Measurements from ENCODE around the gene TNFRSF4.
"Not testable (repeated sequence)": the region's sequence is repeated elsewhere in the genome, so short reads cannot be mapped to it uniquely, and the experiment has no call there.

The TNFRSF4 gene

GRCh38 chr1:1199961-1200875 is 13.7 kb downstream of the TNFRSF4 start:
- DNase-seq (no peak), ATAC-seq (replicated peaks) (no peak)
- Mint-ChIP-seq H3K27ac (peak overlapping the region; percentile 88), H3K27me3 (no peaks in the 10 kb centered on the region), H3K36me3 (peaks cover 13 to 14% of the 10 kb centered on the region in 2 donors), H3K4me3 (peak overlapping the region; percentile 70 to 77), H3K9me3 (peaks cover under 1 to 2% of the 10 kb centered on the region in 2 donors), H3K4me1 (peaks cover 23 to 47% of the 10 kb centered on the region in 2 donors)

GRCh38 chr1:1199141-1199960 is 14.6 kb downstream of the TNFRSF4 start:
- peak overlapping the region; percentile 28 to 48 for H3K4me3 Mint-ChIP-seq

GRCh38 chr1:1198423-1199140 is 15.4 kb downstream of the TNFRSF4 start:
- Mint-ChIP-seq H3K27me3 (no peaks in the 10 kb centered on the region), H3K36me3 (peaks cover 12 to 19% of the 10 kb centered on the region in 2 donors), H3K27ac (no peak overlapping the region), H3K9me3 (peaks cover 7 to 10% of the 10 kb centered on the region in 2 donors), H3K4me1 (peaks cover 15 to 30% of the 10 kb centered on the region in 2 donors), H3K4me3 (no peak overlapping the region)
- no peak for ATAC-seq (replicated peaks)
- no peak for DNase-seq

More at GRCh38 chr1:1199141-1199960, 14.6 kb downstream of the TNFRSF4 start:
- no peak for DNase-seq
- H3K4me1 Mint-ChIP-seq = peaks cover 20 to 38% of the 10 kb centered on the region in 2 donors
- H3K27ac Mint-ChIP-seq = peak overlapping the region; percentile 88
- no peak for ATAC-seq (replicated peaks)
- peaks cover 6 to 9% of the 10 kb centered on the region in 2 donors for H3K9me3 Mint-ChIP-seq
- peaks cover 14 to 21% of the 10 kb centered on the region in 2 donors for H3K36me3 Mint-ChIP-seq
- no peaks in the 10 kb centered on the region for H3K27me3 Mint-ChIP-seq

GRCh38 chr1:1197551-1198422 is 16.2 kb downstream of the TNFRSF4 start:
- no peak for ATAC-seq (replicated peaks)
- Mint-ChIP-seq H3K36me3 (peaks cover 11 to 18% of the 10 kb centered on the region in 2 donors), H3K4me1 (peaks cover 15 to 27% of the 10 kb centered on the region in 2 donors), H3K27me3 (no peaks in the 10 kb centered on the region), H3K4me3 (no peak overlapping the region), H3K9me3 (peaks cover 7 to 10% of the 10 kb centered on the region in 2 donors), H3K27ac (no peak overlapping the region)
- DNase-seq = no peak

- no peak overlapping the region for H3K27ac Mint-ChIP-seq
Observed at GRCh38 chr1:1197188-1197500, 16.8 kb downstream of the TNFRSF4 start.

GRCh38 chr1:1196431-1197187 is 17.3 kb downstream of the TNFRSF4 start:
- peaks cover 13 to 24% of the 10 kb centered on the region in 2 donors for H3K4me1 Mint-ChIP-seq
- no peak overlapping the region for H3K4me3 Mint-ChIP-seq
- ATAC-seq (replicated peaks) (no peak), DNase-seq (no peak)
- no peak overlapping the region for H3K27ac Mint-ChIP-seq
- peaks cover 0 to 5% of the 10 kb centered on the region in 2 donors for H3K27me3 Mint-ChIP-seq
- H3K36me3 Mint-ChIP-seq = peaks cover 11 to 22% of the 10 kb centered on the region in 2 donors
- H3K9me3 Mint-ChIP-seq = peaks cover 9 to 17% of the 10 kb centered on the region in 2 donors

More at GRCh38 chr1:1197188-1197500, 16.8 kb downstream of the TNFRSF4 start:
- no peak for DNase-seq
- peaks cover 0 to under 1% of the 10 kb centered on the region in 2 donors for H3K27me3 Mint-ChIP-seq
- H3K9me3 Mint-ChIP-seq = peaks cover 7 to 11% of the 10 kb centered on the region in 2 donors
- peaks cover 13 to 24% of the 10 kb centered on the region in 2 donors for H3K4me1 Mint-ChIP-seq
- ATAC-seq (replicated peaks) = no peak
- no peak overlapping the region for H3K4me3 Mint-ChIP-seq
- peaks cover 9 to 17% of the 10 kb centered on the region in 2 donors for H3K36me3 Mint-ChIP-seq

GRCh38 chr1:1195726-1196125 is 18.2 kb downstream of the TNFRSF4 start:
- H3K36me3 Mint-ChIP-seq = peaks cover 13 to 22% of the 10 kb centered on the region in 2 donors
- not testable (repeated sequence) for H3K27me3 Mint-ChIP-seq; ATAC-seq (replicated peaks); DNase-seq; H3K4me3 Mint-ChIP-seq
- H3K9me3 Mint-ChIP-seq = peaks cover 9 to 17% of the 10 kb centered on the region in 2 donors
- H3K4me1 Mint-ChIP-seq = peaks cover 13 to 24% of the 10 kb centered on the region in 2 donors
- peak overlapping the region; percentile 20 for H3K27ac Mint-ChIP-seq

- Mint-ChIP-seq H3K27ac (no peak overlapping the region), H3K4me1 (peaks cover 6 to 14% of the 10 kb centered on the region in 2 donors), H3K27me3 (peaks cover 0 to 5% of the 10 kb centered on the region in 2 donors), H3K4me3 (no peak overlapping the region), H3K9me3 (peaks cover 9 to 17% of the 10 kb centered on the region in 2 donors), H3K36me3 (peaks cover 13 to 22% of the 10 kb centered on the region in 2 donors)
- no peak for DNase-seq
- ATAC-seq (replicated peaks) = no peak
Observed at GRCh38 chr1:1194723-1195122, 19.2 kb downstream of the TNFRSF4 start.

GRCh38 chr1:1191734-1192133 is 22.2 kb downstream of the TNFRSF4 start:
- Mint-ChIP-seq H3K36me3 (peaks cover 12 to 22% of the 10 kb centered on the region in 2 donors), H3K27me3 (peaks cover 0 to 5% of the 10 kb centered on the region in 2 donors), H3K27ac (no peak overlapping the region), H3K9me3 (peaks cover 9 to 17% of the 10 kb centered on the region in 2 donors), H3K4me3 (no peak overlapping the region), H3K4me1 (peaks cover 0 to 5% of the 10 kb centered on the region in 2 donors)
- ATAC-seq (replicated peaks) = no peak
- DNase-seq = no peak

GRCh38 chr1:1189111-1189510 is 24.8 kb downstream of the TNFRSF4 start:
- Mint-ChIP-seq H3K27ac (no peak overlapping the region), H3K36me3 (peaks cover 4 to 6% of the 10 kb centered on the region in 2 donors), H3K4me3 (no peak overlapping the region), H3K27me3 (peaks cover 0 to 5% of the 10 kb centered on the region in 2 donors), H3K4me1 (peaks cover 3 to 7% of the 10 kb centered on the region in 2 donors), H3K9me3 (peaks cover 2 to 7% of the 10 kb centered on the region in 2 donors)
- ATAC-seq (replicated peaks) = no peak
- no peak for DNase-seq

GRCh38 chr1:1187938-1188337 is 26.0 kb downstream of the TNFRSF4 start:
- Mint-ChIP-seq H3K9me3 (peaks cover 2 to 7% of the 10 kb centered on the region in 2 donors), H3K27ac (no peak overlapping the region), H3K4me3 (no peak overlapping the region), H3K27me3 (peaks cover 9 to 10% of the 10 kb centered on the region in 2 donors), H3K36me3 (peaks cover 4 to 6% of the 10 kb centered on the region in 2 donors), H3K4me1 (peaks cover 5 to 15% of the 10 kb centered on the region in 2 donors)
- no peak for DNase-seq
- no peak for ATAC-seq (replicated peaks)

GRCh38 chr1:1185101-1185765 is 28.7 kb downstream of the TNFRSF4 start:
- ATAC-seq (replicated peaks) (peak in 1 of 2 donors; percentile 29), DNase-seq (no peak)
- H3K27me3 Mint-ChIP-seq = peaks cover 22 to 29% of the 10 kb centered on the region in 2 donors
- H3K4me1 Mint-ChIP-seq = peaks cover 12 to 24% of the 10 kb centered on the region in 2 donors
- no peaks in the 10 kb centered on the region for H3K9me3 Mint-ChIP-seq
- no peak overlapping the region for H3K27ac Mint-ChIP-seq
- no peak overlapping the region for H3K4me3 Mint-ChIP-seq
- H3K36me3 Mint-ChIP-seq = no peaks in the 10 kb centered on the region
